HG03469 (cell line): ENCODE measurements around the gene SLFN11.
"Not testable (repeated sequence)": the region's sequence is repeated elsewhere in the genome, so short reads cannot be mapped to it uniquely, and the experiment has no call there.

Experiments
- ATAC-seq: cut with Tn5 transposase; IDR thresholded peaks from one replicate; pipeline ENCODE4 v1.9.1; 2021; ENCODE audit warnings: mild to moderate bottlenecking, moderate library complexity, moderate number of reproducible peaks; ENCODE audit not compliant: unreplicated experiment

The SLFN11 gene

GRCh38 chr17:35359398-35359797 lies 14.0 kb downstream of the SLFN11 start:
- no peak for ATAC-seq

DNA sequence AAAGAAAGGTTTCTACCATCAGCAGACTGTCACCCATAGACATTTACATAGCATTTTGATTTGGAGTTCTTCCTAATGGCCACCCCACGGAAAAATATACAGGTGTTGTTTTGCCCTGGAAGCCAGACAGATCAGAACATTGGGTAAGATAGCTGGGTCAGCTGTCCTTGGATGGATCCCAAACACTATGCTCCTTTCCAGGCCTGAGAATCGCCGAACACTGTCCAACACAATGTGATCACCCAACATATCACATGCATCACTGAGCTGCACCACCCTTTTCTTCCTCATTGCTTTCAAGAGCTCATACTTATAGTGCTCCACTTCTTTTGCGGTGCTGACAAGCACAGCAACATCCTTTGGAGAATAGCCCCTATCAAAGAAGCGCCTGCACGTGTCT lies 21.1 kb downstream of the SLFN11 start:
- ATAC-seq: no peak

GRCh38 chr17:35350493-35350892 lies 22.9 kb downstream of the SLFN11 start:
- no peak for ATAC-seq

- ATAC-seq: no peak
Observed at GRCh38 chr17:35345926-35346771, 27.3 kb downstream of the SLFN11 start.

DNA sequence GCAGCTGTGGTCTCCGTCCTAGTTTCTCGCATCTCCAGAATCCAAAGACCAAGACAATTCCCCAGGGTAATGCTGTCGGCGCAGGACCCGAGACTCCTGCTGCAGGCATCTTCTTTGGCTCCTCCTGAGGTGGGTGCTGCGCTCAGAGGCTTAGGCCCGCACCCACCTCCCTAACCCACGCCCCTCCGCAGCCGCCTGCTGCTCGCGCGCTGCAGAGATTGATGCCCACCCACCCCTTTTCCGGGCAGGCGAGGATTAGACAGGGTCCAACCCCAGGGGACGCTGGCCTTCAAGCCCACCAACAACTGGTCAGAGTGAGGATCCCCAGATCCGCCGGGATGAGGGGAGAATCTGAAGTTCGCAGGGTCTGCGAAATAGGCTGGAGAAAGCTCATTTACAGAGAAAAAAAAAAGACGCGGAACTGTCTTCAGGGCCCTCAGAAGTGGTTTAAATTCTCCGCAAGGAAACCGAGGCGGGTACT lies 27.9 kb downstream of the SLFN11 start:
- no peak for ATAC-seq

DNA sequence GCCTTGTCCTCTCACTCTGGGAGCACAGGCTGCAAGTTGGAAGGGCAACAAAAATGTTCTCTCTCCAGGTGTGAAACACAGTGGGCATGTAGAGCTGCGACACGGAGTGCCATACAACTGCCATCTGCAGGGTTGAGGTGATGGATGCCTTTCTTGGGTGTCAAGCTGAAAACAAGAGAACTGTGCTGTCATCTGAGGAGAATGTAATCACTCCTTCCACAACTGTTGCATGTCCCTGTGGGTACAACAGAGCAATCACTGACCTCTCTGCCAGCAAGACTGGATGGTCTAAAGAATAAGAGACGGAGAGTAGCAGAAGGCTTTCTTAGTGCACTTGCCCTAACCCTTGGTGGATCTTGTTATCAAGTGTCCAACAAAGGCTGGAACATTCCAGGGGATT lies 29.2 kb downstream of the SLFN11 start:
- no peak for ATAC-seq

- ATAC-seq: no peak
Observed at GRCh38 chr17:35342276-35342675, 31.1 kb downstream of the SLFN11 start.

DNA sequence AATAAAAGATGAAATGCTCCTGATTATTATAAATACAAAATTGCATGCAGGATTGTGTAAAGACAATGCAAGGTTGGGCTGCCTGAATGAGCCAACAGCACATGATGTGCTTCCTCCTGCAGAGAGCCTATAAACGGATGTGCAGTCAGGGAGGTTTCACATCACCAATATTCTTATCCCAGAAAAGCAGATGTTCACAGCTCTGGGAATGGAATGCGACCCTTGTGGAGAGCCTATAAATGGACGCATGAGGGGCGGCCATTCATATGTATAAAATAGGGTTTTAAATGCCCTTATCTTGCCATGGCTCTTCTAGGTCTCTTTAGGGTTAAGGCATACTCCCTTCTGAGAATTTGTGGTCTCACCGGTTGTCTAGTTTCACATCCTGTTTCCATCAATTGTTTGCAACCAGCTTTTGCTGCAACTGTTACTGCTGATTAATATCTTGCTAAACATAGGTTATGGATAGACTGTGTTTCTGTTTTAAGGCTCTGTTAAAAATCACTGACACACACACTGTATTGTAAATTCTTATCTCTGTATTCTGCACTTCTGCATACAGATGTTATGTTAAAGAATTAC lies 31.9 kb downstream of the SLFN11 start:
- ATAC-seq: no peak

- ATAC-seq: no peak
Observed at GRCh38 chr17:35338230-35338629, 35.2 kb downstream of the SLFN11 start.

DNA sequence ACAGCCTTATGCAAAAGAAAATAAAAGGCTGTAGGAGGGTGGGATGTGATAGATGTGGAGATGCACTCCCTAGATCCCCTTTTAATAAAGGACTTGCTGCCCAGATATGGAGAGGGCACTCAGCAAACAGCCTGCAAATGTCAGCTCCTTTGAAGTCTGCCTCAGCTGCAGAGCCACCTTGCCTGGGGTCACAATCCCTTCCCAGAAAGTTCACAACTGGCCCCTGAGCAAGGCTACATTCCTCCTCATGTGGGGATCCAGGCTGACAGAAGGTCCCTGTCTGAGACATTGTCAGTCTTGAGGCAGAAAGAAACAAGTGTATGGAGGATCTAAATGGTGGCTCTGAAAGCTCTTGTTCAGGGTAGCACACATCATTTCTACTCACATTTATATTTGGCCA lies 36.1 kb downstream of the SLFN11 start:
- ATAC-seq: no peak

DNA sequence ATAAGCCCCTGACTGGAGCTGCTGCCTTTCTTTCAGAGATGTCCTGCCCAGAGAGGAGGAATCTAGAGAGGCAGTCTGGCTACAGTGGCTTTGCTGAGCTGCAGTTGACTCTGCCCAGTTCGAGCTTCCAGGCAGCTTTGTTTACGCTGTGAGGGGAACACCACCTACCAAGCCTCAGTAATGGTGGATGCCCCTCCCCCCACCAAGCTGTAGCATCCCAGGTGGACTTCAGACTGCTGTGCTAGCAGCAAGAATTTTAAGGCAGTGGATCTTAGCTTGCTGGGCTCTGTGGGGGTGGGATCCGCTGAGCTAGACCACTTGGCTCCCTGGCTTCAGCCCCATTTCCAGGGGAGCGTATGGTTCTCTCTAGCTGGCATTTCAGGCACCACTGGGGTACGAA lies 39.8 kb downstream of the SLFN11 start:
- ATAC-seq: not testable (repeated sequence)

- no peak for ATAC-seq
Observed at GRCh38 chr17:35322749-35323148, 50.7 kb downstream of the SLFN11 start.

DNA sequence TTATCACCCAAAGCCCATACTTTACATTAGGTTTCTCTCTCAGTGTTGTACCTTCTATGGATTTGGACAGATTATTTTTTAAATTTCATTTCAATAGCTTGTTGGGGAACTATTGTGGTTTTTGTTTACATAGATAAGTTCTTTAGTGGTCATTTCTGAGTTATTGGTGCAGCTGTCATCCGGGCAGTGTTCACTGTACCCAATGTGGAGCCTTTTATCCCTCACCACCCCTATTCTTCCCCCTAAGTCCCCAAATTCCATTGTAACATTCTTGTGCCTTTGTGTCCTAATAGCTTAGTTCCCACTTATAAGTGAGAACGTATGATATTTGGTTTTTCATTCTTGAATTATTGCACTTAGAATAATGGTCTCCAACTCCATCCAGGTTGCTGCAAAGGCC lies 57.5 kb downstream of the SLFN11 start:
- no peak for ATAC-seq

DNA sequence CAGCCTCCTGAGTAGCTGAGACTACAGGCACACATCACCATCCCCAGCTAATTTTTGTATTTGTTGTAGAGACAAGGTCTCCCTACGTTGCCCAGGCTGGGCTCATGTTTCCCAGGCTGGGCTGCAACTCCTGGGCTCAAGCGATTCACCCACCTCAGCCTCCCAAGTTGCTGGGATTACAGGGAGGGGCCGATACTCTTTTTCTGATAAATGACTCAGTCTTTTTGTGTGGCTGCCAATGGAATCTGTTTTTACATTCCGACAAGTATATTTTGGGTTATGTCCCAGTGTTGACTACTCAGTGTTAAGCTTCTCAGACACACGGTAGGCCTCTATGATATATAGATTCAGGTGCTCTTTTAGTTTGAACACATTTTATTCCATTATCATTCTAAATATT lies 58.1 kb downstream of the SLFN11 start:
- no peak for ATAC-seq

- no peak for ATAC-seq
Observed at GRCh38 chr17:35314415-35315216, 58.8 kb downstream of the SLFN11 start.

GRCh38 chr17:35313875-35314409 lies 59.5 kb downstream of the SLFN11 start:
- no peak for ATAC-seq

- no peak for ATAC-seq
Observed at GRCh38 chr17:35312790-35313711, 60.4 kb downstream of the SLFN11 start.

GRCh38 chr17:35312346-35312745 lies 61.1 kb downstream of the SLFN11 start:
- ATAC-seq: no peak

DNA sequence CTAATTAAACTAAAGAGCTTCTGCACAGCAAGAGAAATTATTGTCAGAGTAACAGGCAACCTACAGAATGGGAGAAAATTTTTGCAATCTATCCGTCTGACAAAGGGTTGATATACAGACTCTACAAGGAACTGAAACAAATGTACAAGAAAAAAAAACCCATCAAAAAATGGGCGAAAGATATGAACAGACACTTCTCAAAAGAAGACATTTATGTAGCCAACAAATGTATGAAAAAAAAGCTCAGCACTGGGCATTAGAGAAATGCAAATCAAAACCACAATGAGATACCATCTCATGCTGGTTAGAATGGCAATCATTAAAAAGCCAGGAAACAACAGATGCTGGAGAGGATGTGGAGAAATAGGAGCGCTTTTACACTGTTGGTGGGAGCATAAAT lies 64.1 kb downstream of the SLFN11 start:
- ATAC-seq: not testable (repeated sequence)
